ENCODE measurements around the gene FARS2. TPM values are rescaled to one million over a fixed set of nuclear protein-coding genes. Genes with fewer than 3 reads are reported as not detected.

Gene FARS2
- total RNA-seq, 1 experiment from 2014 or later, result 13.8 TPM

DNA sequence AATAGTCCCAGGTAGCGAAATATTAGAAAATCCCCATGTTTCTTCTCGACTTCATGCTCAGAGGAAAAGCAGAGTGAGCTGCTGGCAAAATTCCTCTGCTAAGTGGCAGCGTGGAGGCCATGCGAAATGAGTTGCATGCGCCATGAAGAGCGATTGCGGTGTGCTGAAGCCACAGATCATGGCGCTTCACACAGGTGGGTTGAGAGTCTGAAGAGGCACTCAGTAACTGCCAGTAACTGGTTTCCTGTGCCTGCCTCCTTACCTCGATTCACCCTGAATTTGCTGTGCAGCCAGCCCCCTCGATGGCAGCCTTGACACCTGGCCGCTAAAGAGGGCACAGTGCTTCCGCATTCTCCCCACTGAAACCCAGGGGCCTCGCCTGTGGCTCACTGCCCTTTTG lies 443.9 kb downstream of the FARS2 start:
- no peaks in the 10 kb centered on the region for H3K9me3 ChIP-seq (ENCODE audit: control insufficient read depth in 1 of 2, insufficient read depth in 1 of 2, low read depth in 1 of 2, low read length in 2 of 2)
- H4K20me1 ChIP-seq (ENCODE audit: insufficient read depth), result no peaks in the 10 kb centered on the region
- ChIA-PET POLR2A (no interaction called here), CTCF (no interaction called here), RAD21 (ENCODE audit: low non-redundant PET in 1 of 2, low total read pairs in 2 of 2, uncharacterized antibody in 2 of 2, unreplicated experiment in 2 of 2) (no interaction called here)
- no peak overlapping the region for H3K4me2 ChIP-seq (ENCODE audit: low read length)
- TF ChIP-seq FOSL1 (IDR thresholded peaks at IDR 0.05; ENCODE audit: low read depth), result no peak
- TF ChIP-seq EZH2phosphoT487 (IDR thresholded peaks at IDR 0.05; ENCODE audit: borderline replicate concordance), result no peak
- no peak for TF ChIP-seq ZNF274 (IDR thresholded peaks at IDR 0.05; ENCODE audit: low read depth, low read length)
- no peak for TF ChIP-seq POLR2A (IDR thresholded peaks at IDR 0.05; ENCODE audit: borderline replicate concordance, extremely low read depth, insufficient read depth, insufficient read length)
- TF ChIP-seq POLR2AphosphoS5 (IDR thresholded peaks at IDR 0.05; ENCODE audit: low read depth, low read length), result no peak
- TF ChIP-seq, protein P1, sequence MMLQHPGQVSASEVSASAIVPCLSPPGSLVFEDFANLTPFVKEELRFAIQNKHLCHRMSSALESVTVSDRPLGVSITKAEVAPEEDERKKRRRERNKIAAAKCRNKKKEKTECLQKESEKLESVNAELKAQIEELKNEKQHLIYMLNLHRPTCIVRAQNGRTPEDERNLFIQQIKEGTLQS (IDR thresholded peaks at IDR 0.05), result no peak
- TF ChIP-seq YY1 (IDR thresholded peaks at IDR 0.05; ENCODE audit: extremely low read depth, insufficient replicate concordance, low read depth, low read length), result no peak
- TF ChIP-seq ELF1 (IDR thresholded peaks at IDR 0.05; ENCODE audit: borderline replicate concordance, low read depth), result no peak
- TF ChIP-seq SRF (IDR thresholded peaks at IDR 0.05; ENCODE audit: low read depth), result no peak
- TF ChIP-seq ZBTB33 (IDR thresholded peaks at IDR 0.05; ENCODE audit: extremely low read depth, insufficient replicate concordance, low read length), result no peak
- no peak for TF ChIP-seq EGR1 (IDR thresholded peaks at IDR 0.05; ENCODE audit: low read depth)
- TF ChIP-seq MAX (IDR thresholded peaks at IDR 0.05), result no peak
- no peak for TF ChIP-seq SP1 (IDR thresholded peaks at IDR 0.05; ENCODE audit: low read depth)
- no peak for TF ChIP-seq RAD21 (IDR thresholded peaks at IDR 0.05; ENCODE audit: low read depth)
- TF ChIP-seq EZH2 (IDR thresholded peaks at IDR 0.05), result no peak
- H3K27me3 ChIP-seq (ENCODE audit: insufficient read depth, low read length), result no peaks in the 10 kb centered on the region
- H3K79me2 ChIP-seq (ENCODE audit: insufficient read depth, low read length), result no peaks in the 10 kb centered on the region
- no peak overlapping the region for H3K9ac ChIP-seq (ENCODE audit: low read length)
- no peak overlapping the region for H2AFZ ChIP-seq (ENCODE audit: low read depth, low read length, poor library complexity, severe bottlenecking)
- ATAC-seq (no peak), DNase-seq (ENCODE audit: low read depth, low spot score) (no peak)
- no peak overlapping the region for H3K27ac ChIP-seq (ENCODE audit: low read depth, low read length)
- H3K4me3 ChIP-seq (replicated peaks in 1 of 2; ENCODE audit: low read depth in 1 of 2, low read length in 2 of 2), result no peak overlapping the region
- BruUV-seq (replicated peaks), result no TSS peak
- no peaks in the 10 kb centered on the region for H3K36me3 ChIP-seq (ENCODE audit: control insufficient read depth in 1 of 2, insufficient read depth in 2 of 2, low read length in 2 of 2)
- no peaks in the 10 kb centered on the region for H3K9me2 ChIP-seq (ENCODE audit: insufficient read depth)
- intact Hi-C loops (cut with micrococcal nuclease), result no loop called here
- no peaks in the 10 kb centered on the region for H3K4me1 ChIP-seq (ENCODE audit: control insufficient read depth in 1 of 2, insufficient read depth in 2 of 2, low read length in 2 of 2)

Measured in HCT116 (cell line).